Liver (tissue), 3 donors: Measurements from ENCODE around the gene SIPA1L3.

Experiments
- CTCF ChIP-seq: fragments of 150-350 bp; IDR thresholded peaks from 2 replicates; pipeline ENCODE4 v1.5.1; 2017; ENCODE audit warnings: improper control_type of control experiment, low read depth, low read length; ENCODE audit not compliant: missing input control
- REST ChIP-seq: IDR thresholded peaks from 2 replicates; pipeline ENCODE4 v1.6.1; 2016; ENCODE audit warnings: antibody characterized with exemption, mild to moderate bottlenecking
- TAF1 ChIP-seq: conservative IDR thresholded peaks from 2 replicates; pipeline ENCODE4 v1.6.1; 2016; ENCODE audit warnings: antibody characterized with exemption, mild to moderate bottlenecking
- donor health status: healthy.
- donor health status: healthy.

DNA sequence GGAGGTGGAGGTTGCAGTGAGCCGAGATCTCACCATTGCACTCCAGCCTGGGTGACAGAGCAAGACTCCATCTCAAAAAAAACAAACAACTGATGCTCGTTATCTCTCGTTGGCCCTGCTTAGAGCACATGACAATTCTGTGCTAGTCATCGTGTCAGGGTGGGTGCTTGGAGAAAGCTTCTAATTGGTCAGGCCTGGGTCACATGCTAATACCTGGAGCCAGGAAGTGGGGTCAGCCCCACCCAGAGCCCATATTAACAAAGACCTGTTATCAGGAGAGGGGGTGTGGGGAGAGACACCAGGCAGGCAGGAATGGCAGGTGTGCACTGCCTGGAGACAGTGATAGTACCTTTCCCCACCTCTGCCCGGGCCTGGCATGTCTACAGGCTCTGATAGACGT is 232.1 kb downstream of the SIPA1L3 start:
- TF ChIP-seq CTCF = no peak
- no peak for TF ChIP-seq TAF1
- TF ChIP-seq REST = no peak
